GM19035 (cell line): ENCODE measurements around the gene ZNF628.

ENCODE experiments used
- ATAC-seq: cut with Tn5 transposase; IDR thresholded peaks from one replicate; pipeline ENCODE4 v1.9.1; 2021; ENCODE audit not compliant: unreplicated experiment

ZNF628 gene

GRCh38 chr19:55527197-55528029, 51.0 kb downstream of the ZNF628 start:
- no peak for ATAC-seq

- no peak for ATAC-seq
Observed at GRCh38 chr19:55528030-55528803, 51.8 kb downstream of the ZNF628 start.

GRCh38 chr19:55529636-55530234, 53.3 kb downstream of the ZNF628 start:
- ATAC-seq: no peak

DNA sequence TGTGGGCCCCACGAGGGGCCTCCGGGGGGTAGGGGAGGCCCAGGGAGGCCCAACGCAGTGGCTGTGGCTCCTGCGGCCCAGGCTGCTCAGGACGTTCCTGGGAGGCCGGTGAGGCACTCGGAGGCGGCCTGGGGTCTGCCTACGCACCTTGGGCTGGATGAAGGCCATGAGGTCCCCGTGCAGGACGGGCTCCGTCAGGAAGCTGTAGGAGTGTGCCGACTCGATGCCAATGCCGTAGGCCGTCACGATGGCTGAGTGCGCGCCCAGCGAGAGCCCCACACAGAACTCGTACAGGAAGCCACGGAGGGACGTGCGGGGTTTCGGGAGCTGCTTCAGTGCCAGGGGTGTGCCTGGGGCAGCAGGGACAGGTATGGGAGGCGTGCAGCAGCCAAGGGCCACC, 54.6 kb downstream of the ZNF628 start:
- ATAC-seq: no peak
